GM12865 (cell line): ENCODE results near the gene GDPD2.

ENCODE experiments used
- DNase-seq: peaks from one replicate; pipeline ENCODE4 v3.0.0; 2010; ENCODE audit warnings: low read depth
- H3K4me3 ChIP-seq: 2 replicates; pipeline ENCODE4 v1.5.1; 2011; ENCODE audit warnings: mild to moderate bottlenecking, low read depth, low read length, control low read depth
- CTCF ChIP-seq: IDR thresholded peaks from 2 replicates; pipeline ENCODE4 v1.5.1; 2011; ENCODE audit warnings: low read length, control low read depth, low read depth, inconsistent platforms; ENCODE audit not compliant: insufficient read depth; ENCODE audit errors: missing control alignments

The GDPD2 gene

GRCh38 chrX:70411475-70411874 lies 11.6 kb upstream of the GDPD2 start:
- no peak for TF ChIP-seq CTCF
- peak; percentile 32 for DNase-seq
- H3K4me3 ChIP-seq, result no peak overlapping the region

DNA sequence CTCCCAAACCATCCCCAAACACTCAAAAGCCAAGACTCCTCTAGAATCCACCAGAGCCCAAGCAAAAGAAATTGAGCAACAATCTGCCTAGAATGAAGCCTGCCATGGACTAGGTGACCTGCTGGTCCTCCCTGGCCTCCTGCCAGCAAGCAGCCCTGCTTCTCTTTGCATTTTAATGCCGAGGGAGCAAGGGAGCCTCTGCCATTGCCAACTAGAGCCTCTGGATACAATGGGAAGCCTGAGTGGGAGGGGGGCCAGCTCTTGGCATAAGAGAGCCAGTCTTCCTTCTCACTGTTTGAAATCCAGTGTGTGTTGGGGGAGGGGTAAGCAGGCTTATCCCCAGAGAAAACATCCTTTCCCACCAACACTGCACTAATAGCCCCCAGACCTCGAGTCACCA lies 1.5 kb upstream of the GDPD2 start:
- TF ChIP-seq CTCF, result no peak
- no peak overlapping the region for H3K4me3 ChIP-seq
- no peak for DNase-seq

- H3K4me3 ChIP-seq, result no peak overlapping the region
- no peak for TF ChIP-seq CTCF
- DNase-seq, result no peak
These were observed 992 bp downstream of the GDPD2 start for GRCh38 chrX:70423936-70424675.

GRCh38 chrX:70424801-70425200 lies 1.7 kb downstream of the GDPD2 start:
- H3K4me3 ChIP-seq, result no peak overlapping the region
- DNase-seq, result no peak

GRCh38 chrX:70426286-70427278 lies 3.5 kb downstream of the GDPD2 start:
- H3K4me3 ChIP-seq, result no peak overlapping the region
- no peak for DNase-seq
- no peak for TF ChIP-seq CTCF

More at GRCh38 chrX:70424801-70425200, 1.7 kb downstream of the GDPD2 start:
- TF ChIP-seq CTCF, result no peak

- TF ChIP-seq CTCF, result no peak
- DNase-seq, result no peak
- no peak overlapping the region for H3K4me3 ChIP-seq
These were observed 4.3 kb downstream of the GDPD2 start for GRCh38 chrX:70427365-70427764.
